Kidney (tissue), 14 donors: ENCODE data around the gene TMEM217. TPM values are rescaled to one million over a fixed set of nuclear protein-coding genes. Genes with fewer than 3 reads are reported as not detected.
"Not testable (repeated sequence)": the region's sequence is repeated elsewhere in the genome, so short reads cannot be mapped to it uniquely, and the experiment has no call there.

Source experiments
- DNase-seq, 5 donors: peaks; one replicate each; pipeline ENCODE4 v3.0.0-alpha.2; 2013 to 2020
- FAIRE-seq: peaks from 2 replicates; lab custom pipeline; 2012; peaks lifted over from hg19 to GRCh38; lab: Jason Lieb, UNC
- H3K27ac ChIP-seq, 2 donors: one replicate each; pipeline ENCODE4 v1.7.0; 2013; ENCODE audit warnings: low read depth in 2 of 2, low read length in 2 of 2, inconsistent platforms in 1 of 2
- H3K27me3 ChIP-seq: one replicate; pipeline ENCODE4 v1.7.1; 2013; ENCODE audit warnings: low read length, inconsistent platforms; ENCODE audit not compliant: control insufficient read depth, insufficient read depth
- H3K36me3 ChIP-seq, 3 donors: one replicate each; pipeline versions ENCODE4 v1.7.0 to v1.7.1; 2013; ENCODE audit warnings: low read length in 3 of 3, control low read depth in 1 of 3, inconsistent platforms in 1 of 3; ENCODE audit not compliant: insufficient read depth in 3 of 3, control insufficient read depth in 2 of 3
- H3K4me1 ChIP-seq, 3 donors: one replicate each; pipeline versions ENCODE4 v1.7.0 to v1.7.1; 2013; ENCODE audit warnings: low read length in 3 of 3, inconsistent platforms in 1 of 3, low read depth in 1 of 3; ENCODE audit not compliant: control insufficient read depth in 2 of 3, insufficient read depth in 2 of 3
- H3K4me3 ChIP-seq, 3 donors: one replicate each; pipeline versions ENCODE4 v1.7.0 to v1.8.1; 2013; ENCODE audit warnings: low read length in 3 of 3, control low read depth in 1 of 3, inconsistent platforms in 1 of 3
- H3K9ac ChIP-seq, 3 donors: one replicate each; pipeline versions ENCODE4 v1.7.0 to v1.7.1; 2013; ENCODE audit warnings: low read length in 3 of 3, control low read depth in 1 of 3, inconsistent platforms in 1 of 3
- H3K9me3 ChIP-seq, 3 donors: one replicate each; pipeline versions ENCODE4 v1.7.0 to v1.7.1; 2013; ENCODE audit warnings: low read length in 3 of 3, control low read depth in 1 of 3, inconsistent platforms in 1 of 3; ENCODE audit not compliant: control insufficient read depth in 2 of 3, insufficient read depth in 1 of 3
- CTCF ChIP-seq: IDR thresholded peaks from 3 replicates; pipeline ENCODE4 v1.5.1; 2012; ENCODE audit warnings: mild to moderate bottlenecking, moderate library complexity, borderline replicate concordance; ENCODE audit not compliant: insufficient read depth; ENCODE audit errors: extremely low read depth
- intact Hi-C: fragments of 100-400 bp; cut with DNase I; formaldehyde crosslinking; loops from one replicate; pipeline ENCODE4 v1.11.1; 2022
- polyA plus RNA-seq: library from polyadenylated mRNA; stranded (reverse); fragments of 350-450 nt; fragmentation: Illumina TruSeq; extraction: RNeasy Lipid Tissue Mini Kit (QIAGEN cat#74804); gene quantifications from one replicate; pipeline ENCODE4 v1.2.3, GENCODE V29; 2014; ENCODE audit warnings: low read depth, low replicate concordance; ENCODE audit not compliant: insufficient read depth
- total RNA-seq: library from RNA; stranded (reverse); fragmentation: NEBNext Ultra II Directional; extraction: Animal tissue kit (Norgen Biotek cat#: 25700); gene quantifications from one replicate; pipeline ENCODE4 v1.2.1, GENCODE V29; 2021
- donor health status: control.
- donor health status: control.
- donor health status: control.
- donor health status: control.
- donor health status: control.
- donor health status: DM: yes; HTN: yes; CAD: no.
- donor health status: Normal renal cell carcinoma (clear cell type).

Gene TMEM217
- total and polyA plus RNA-seq, 2 donors from 2014 or later: 0.67 to 0.72 TPM

GRCh38 chr6:37298958-37299357, 41.0 kb upstream of the TMEM217 start:
- FAIRE-seq: no peak
- peaks cover 0 to 16% (median 6%) of the 10 kb centered on the region in 3 donors for H3K36me3 ChIP-seq

GRCh38 chr6:37297637-37298036, 39.7 kb upstream of the TMEM217 start:
- DNase-seq, FAIRE-seq, H3K27ac ChIP-seq, H3K9ac ChIP-seq, intact Hi-C loops, H3K9me3 ChIP-seq, H3K36me3 ChIP-seq, H3K4me3 ChIP-seq, H3K27me3 ChIP-seq, H3K4me1 ChIP-seq: not testable (repeated sequence)

More at GRCh38 chr6:37298958-37299357, 41.0 kb upstream of the TMEM217 start:
- DNase-seq: no peak
- intact Hi-C loops: no loop called here
- Histone ChIP-seq H3K4me3 (no peak overlapping the region), H3K9me3 (no peaks in the 10 kb centered on the region), H3K27ac (no peak overlapping the region), H3K27me3 (no peaks in the 10 kb centered on the region), H3K4me1 (peaks cover 0 to 4% (median 3%) of the 10 kb centered on the region in 3 donors), H3K9ac (no peak overlapping the region)
- no peak for TF ChIP-seq CTCF

GRCh38 chr6:37293426-37293825, 35.5 kb upstream of the TMEM217 start:
- no peak for TF ChIP-seq CTCF
- FAIRE-seq: peak; percentile 88
- intact Hi-C loops: no loop called here
- no peak overlapping the region for H3K27ac ChIP-seq
- no peak overlapping the region for H3K4me3 ChIP-seq
- no peaks in the 10 kb centered on the region for H3K9me3 ChIP-seq
- no peak overlapping the region for H3K9ac ChIP-seq
- peaks cover 0 to 13% (median 8%) of the 10 kb centered on the region in 3 donors for H3K36me3 ChIP-seq
- no peaks in the 10 kb centered on the region for H3K27me3 ChIP-seq
- peaks cover 0 to 6% (median 4%) of the 10 kb centered on the region in 3 donors for H3K4me1 ChIP-seq
- DNase-seq: peak in 1 of 5 donors; percentile 41

- Histone ChIP-seq H3K9me3 (no peaks in the 10 kb centered on the region), H3K9ac (no peak overlapping the region), H3K36me3 (peaks cover 8 to 18% (median 8%) of the 10 kb centered on the region in 3 donors), H3K4me3 (no peak overlapping the region), H3K27me3 (no peaks in the 10 kb centered on the region), H3K27ac (no peak overlapping the region), H3K4me1 (peaks cover 0 to 6% (median 4%) of the 10 kb centered on the region in 3 donors)
- no peak for FAIRE-seq
- intact Hi-C loops: no loop called here
- no peak for DNase-seq
- TF ChIP-seq CTCF: no peak
Observed at GRCh38 chr6:37289931-37290330, 32.0 kb upstream of the TMEM217 start.
